Heart left ventricle (tissue), 16 donors: ENCODE results near the gene SLC7A1. TPM values are rescaled to one million over a fixed set of nuclear protein-coding genes. Genes with fewer than 3 reads are reported as not detected.

Experiments
- ATAC-seq, 4 donors: fragments of 200-7000 bp; cut with Tn5 transposase; one replicate each; pipeline ENCODE4 v1.9.1; 2020 to 2022; ENCODE audit warnings: moderate library complexity in 4 of 4, mild to moderate bottlenecking in 3 of 4, moderate number of reproducible peaks in 1 of 4
- DNase-seq, 5 donors: peaks; one replicate each; pipeline ENCODE4 v3.0.0-alpha.2; 2020
- H3K27ac ChIP-seq, 12 donors: fragments of 200-600 bp; sonication (generic) in 4 of 12; one replicate each; pipeline versions ENCODE4 v1.5.0 to v1.8.0; 2016 to 2022; ENCODE audit warnings: mild to moderate bottlenecking in 2 of 12
- H3K27me3 ChIP-seq, 9 donors: fragments of 200-600 bp; sonication (generic) in 2 of 9; one replicate each; pipeline versions ENCODE4 v1.5.1 to v1.8.0; 2016 to 2022; ENCODE audit warnings: mild to moderate bottlenecking in 3 of 9
- H3K36me3 ChIP-seq, 9 donors: fragments of 200-600 bp; sonication (generic) in 2 of 9; one replicate each; pipeline versions ENCODE4 v1.5.0 to v1.8.0; 2018 to 2022; ENCODE audit warnings: mild to moderate bottlenecking in 2 of 9
- H3K4me1 ChIP-seq, 12 donors: fragments of 200-600 bp; sonication (generic) in 4 of 12; one replicate each; pipeline versions ENCODE4 v1.5.0 to v1.8.0; 2016 to 2022; ENCODE audit warnings: mild to moderate bottlenecking in 3 of 12
- H3K4me3 ChIP-seq, 12 donors: fragments of 200-600 bp; sonication (generic) in 4 of 12; one replicate each; pipeline versions ENCODE4 v1.5.0 to v1.8.0; 2017 to 2022; ENCODE audit warnings: mild to moderate bottlenecking in 9 of 12, moderate library complexity in 4 of 12
- H3K9me3 ChIP-seq, 12 donors: fragments of 200-600 bp; sonication (generic) in 4 of 12; one replicate each; pipeline versions ENCODE4 v1.5.0 to v1.8.0; 2016 to 2022; ENCODE audit warnings: mild to moderate bottlenecking in 1 of 12
- CTCF ChIP-seq, 12 donors: fragments of 200-600 bp; sonication (generic) in 4 of 12; IDR thresholded peaks; one replicate each; pipeline versions ENCODE4 v1.5.0 to v1.8.0; 2018 to 2022; ENCODE audit warnings: antibody characterized with exemption in 12 of 12, mild to moderate bottlenecking in 5 of 12
- POLR2A ChIP-seq, 2 donors: fragments of 450-650 bp; IDR thresholded peaks; one replicate each; pipeline ENCODE4 v1.6.1; 2017; ENCODE audit warnings: antibody characterized with exemption in 2 of 2, mild to moderate bottlenecking in 2 of 2, moderate library complexity in 2 of 2
- WGBS, 4 donors: extraction: QIAGEN DNeasy Blood & Tissue Kit in 2 of 4; methylation state at CpG; one replicate each; pipeline versions ENCODE4 v1.1.5 to v1.1.7; 2013 to 2018; 5-methylcytosine and 5-hydroxymethylcytosine counted together
- intact Hi-C, 10 donors: fragments of 100-400 bp; cut with DNase I; formaldehyde crosslinking; loops; one replicate each; pipeline versions ENCODE4 v1.11.1 to v1.14.2; 2022
- polyA plus RNA-seq, 2 donors: library from polyadenylated mRNA; stranded (reverse); fragments of 200-250 nt; gene quantifications; one replicate each; pipeline ENCODE4 v1.2.3, GENCODE V29; 2013
- total RNA-seq, 9 donors: library from RNA; depleted of rRNA in 2 of 9; stranded (reverse); fragments of >200 nt in 2 of 9; fragmentation: NEBNext Ultra II Directional in 3 of 9; extraction: Animal tissue kit (Norgen Biotek cat#: 25700) in 3 of 9; gene quantifications; one replicate each; pipeline versions ENCODE4 v1.1.0 to v1.2.4, GENCODE V29; 2016 to 2023
- donor health status: ischemic (EF 13 %, LVEDD 7.1; RV severe dilation, severe dysfunction).
- donor health status: healthy with polysubstance abuse.
- donor health status: DM: no; HTN: yes; CAD: no.
- donor health status: DM: no; HTN: no; CAD: no.
- donor health status: ischemic (EF 25% LVEDD 6.9; RV normal size, moderate dysfunction).
- donor health status: ischemic (EF 25% LVEDD 5.7; RV mildly dilated, moderate dysfunction).
- donor health status: healthy.
- donor health status: DM: yes; HTN: yes; CAD: no.
- donor health status: ischemic (EF 35%, LVEDD 5.7; RV mildly dilated, moderate dysfunction).
- donor health status: nonischemic (EF 11% LVEDD 7.7; RV severe dilation, severe dysfunction).
- donor health status: DM: yes; HTN: yes; CAD: no.
- donor health status: PGD.
- donor health status: ischemic (EF 29% LVEDD 5.4; RV normal size, mild dysfunction).
- donor health status: nonischemic (EF 23%, LVEDD 6.1; RV moderate dilation, normal function).

Gene SLC7A1
- total and polyA plus RNA-seq, 11 donors, result 3.5 to 66.7 (median 14.3) TPM

- 93 to 95% (median 94%) methylated on average over 11 to 12 of the region's 12 CpGs for WGBS, 4 donors
- intact Hi-C loops, result loop anchor here in 3 of 10 donors (2.0 to 5.0 kb wide), 2 partner anchors 81 to 198 kb away; no protein-coding TSS in a partner anchor
- peaks cover 0 to 35% (median 8%) of the 10 kb centered on the region in 9 donors for H3K36me3 ChIP-seq
These were observed 84.2 kb downstream of the SLC7A1 start for GRCh38 chr13:29511106-29511796.

DNA sequence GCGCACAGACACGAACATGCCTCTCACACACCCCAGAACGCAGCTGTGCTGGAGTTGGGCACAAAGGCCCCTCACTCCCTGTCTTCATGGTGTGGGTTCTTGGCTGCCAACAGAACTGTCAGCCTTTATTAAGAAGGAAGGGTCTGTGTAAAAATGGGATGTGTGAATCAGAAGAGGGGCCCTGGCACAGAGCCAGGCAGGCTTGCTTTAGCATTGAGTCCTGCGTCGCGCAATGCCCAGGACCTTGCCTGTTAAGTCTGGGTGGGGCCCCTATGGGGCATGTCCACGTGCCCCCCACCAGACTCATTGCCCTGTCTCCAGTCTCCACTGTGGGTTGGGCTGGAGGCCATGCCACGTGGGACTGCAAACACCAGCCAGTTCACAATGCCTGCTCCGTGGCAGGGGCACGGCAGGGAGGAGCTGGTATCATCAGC, 84.8 kb downstream of the SLC7A1 start:
- H3K4me1 ChIP-seq, result peaks cover 0 to 36% (median 15%) of the 10 kb centered on the region in 12 donors
- WGBS, 4 donors, result 90 to 95% (median 93%) methylated on average over 7 to 10 of the region's 10 CpGs
- TF ChIP-seq CTCF (IDR thresholded peaks at IDR 0.05) (no peak), POLR2A (IDR thresholded peaks at IDR 0.05) (no peak)
- no peak for ATAC-seq
- peaks cover 0 to 30% (median 3%) of the 10 kb centered on the region in 9 donors for H3K36me3 ChIP-seq
- no peaks in the 10 kb centered on the region for H3K9me3 ChIP-seq
- no peak overlapping the region for H3K4me3 ChIP-seq
- DNase-seq, result no peak
- intact Hi-C loops, result loop anchor here in 3 of 10 donors (2.0 to 5.0 kb wide), 2 partner anchors 82 to 198 kb away; no protein-coding TSS in a partner anchor
- H3K27ac ChIP-seq, result no peak overlapping the region
- H3K27me3 ChIP-seq, result peaks cover 0 to 5% (median 0%) of the 10 kb centered on the region in 9 donors

More at GRCh38 chr13:29511106-29511796, 84.2 kb downstream of the SLC7A1 start:
- Histone ChIP-seq H3K9me3 (no peaks in the 10 kb centered on the region), H3K27ac (no peak overlapping the region), H3K27me3 (no peaks in the 10 kb centered on the region), H3K4me1 (peaks cover 0 to 36% (median 15%) of the 10 kb centered on the region in 12 donors), H3K4me3 (no peak overlapping the region)
- no peak for TF ChIP-seq POLR2A (IDR thresholded peaks at IDR 0.05)
- DNase-seq (no peak), ATAC-seq (no peak)

DNA sequence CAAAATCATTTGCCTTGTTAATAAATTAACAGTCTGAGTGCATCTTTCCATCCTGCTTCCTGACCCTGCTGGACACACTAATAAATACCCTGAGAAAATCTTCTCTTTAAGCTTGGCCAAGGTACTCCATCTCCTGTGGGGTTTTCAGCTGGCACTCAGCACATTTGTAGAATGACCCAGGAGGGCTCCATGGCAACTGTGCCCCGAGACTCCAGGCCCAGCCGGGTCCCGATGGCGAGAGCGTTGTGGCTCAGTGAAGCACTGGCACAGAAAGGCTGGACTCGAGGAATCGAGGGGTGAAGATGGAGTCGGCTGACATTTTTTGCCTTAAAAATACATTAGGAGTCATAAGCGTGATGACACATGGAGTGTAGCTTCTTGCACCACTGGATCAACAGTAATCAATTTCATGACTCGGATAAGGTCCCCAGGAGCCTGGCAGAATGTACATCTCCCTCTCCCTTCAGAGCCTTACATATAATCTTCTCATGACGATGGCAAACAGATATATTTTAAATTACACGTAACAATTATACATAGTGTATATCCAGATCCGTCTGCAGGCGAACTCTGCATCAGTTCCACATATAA, 85.4 kb downstream of the SLC7A1 start:
- no peak overlapping the region for H3K27ac ChIP-seq
- H3K36me3 ChIP-seq, result peaks cover 0 to 24% (median 0%) of the 10 kb centered on the region in 9 donors
- no peak overlapping the region for H3K4me3 ChIP-seq
- TF ChIP-seq POLR2A (IDR thresholded peaks at IDR 0.05) (no peak), CTCF (IDR thresholded peaks at IDR 0.05) (no peak)
- H3K9me3 ChIP-seq, result no peaks in the 10 kb centered on the region
- H3K4me1 ChIP-seq, result peaks cover 0 to 36% (median 15%) of the 10 kb centered on the region in 12 donors
- WGBS, 4 donors, result 93 to 96% (median 94%) methylated on average over 14 of the region's 14 CpGs
- intact Hi-C loops, result loop anchor here (2.0 to 10.0 kb wide), 10 partner anchors 82 to 605 kb away; no protein-coding TSS in a partner anchor
- DNase-seq (no peak), ATAC-seq (no peak)
- peaks cover 0 to 9% (median 0%) of the 10 kb centered on the region in 9 donors for H3K27me3 ChIP-seq

DNA sequence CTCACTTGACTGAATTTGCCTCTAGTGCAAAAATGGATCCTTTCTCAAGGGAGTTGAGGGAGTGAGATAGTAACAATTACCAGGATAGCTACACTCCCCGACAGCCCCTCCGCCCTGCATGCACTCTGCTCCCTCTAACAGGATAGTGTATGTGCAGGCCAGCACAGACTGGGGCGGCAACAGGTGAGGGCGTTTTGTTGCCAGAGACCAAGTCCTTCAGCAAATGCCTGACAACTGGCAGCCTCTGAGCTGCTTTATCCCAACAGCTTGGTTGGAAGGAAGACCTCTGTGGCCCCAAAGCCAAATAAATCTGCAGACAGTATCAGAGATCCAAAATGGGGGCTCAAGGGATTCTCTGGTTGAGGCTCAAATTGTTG, 86.6 kb downstream of the SLC7A1 start:
- ATAC-seq, result peak in 3 of 4 donors; percentile 21 to 33 (median 21)
- intact Hi-C loops, result loop anchor here (1.0 to 10.0 kb wide), 12 partner anchors 196 to 606 kb away; no protein-coding TSS in a partner anchor
- H3K4me1 ChIP-seq, result peaks cover 0 to 28% (median 15%) of the 10 kb centered on the region in 12 donors

More for the DNA sequence above, 86.6 kb downstream of the SLC7A1 start:
- H3K27ac ChIP-seq, result peak overlapping the region in 3 of 12 donors; percentile 24 to 68 (median 63)
- no peaks in the 10 kb centered on the region for H3K9me3 ChIP-seq
- no peak for DNase-seq
- no peak overlapping the region for H3K4me3 ChIP-seq
- H3K27me3 ChIP-seq, result peaks cover 0 to 12% (median 0%) of the 10 kb centered on the region in 9 donors
- TF ChIP-seq CTCF (IDR thresholded peaks at IDR 0.05), result no peak
- TF ChIP-seq POLR2A (IDR thresholded peaks at IDR 0.05), result no peak
- peaks cover 0 to 12% (median 2%) of the 10 kb centered on the region in 9 donors for H3K36me3 ChIP-seq
- 25 to 52% (median 39%) methylated on average over 4 of the region's 4 CpGs for WGBS, 4 donors
